ENCODE results near the gene CMKLR1.

- no peak for TF ChIP-seq EZH2phosphoT487 (IDR thresholded peaks at IDR 0.05; ENCODE audit: low read length)
- TF ChIP-seq, protein P1, sequence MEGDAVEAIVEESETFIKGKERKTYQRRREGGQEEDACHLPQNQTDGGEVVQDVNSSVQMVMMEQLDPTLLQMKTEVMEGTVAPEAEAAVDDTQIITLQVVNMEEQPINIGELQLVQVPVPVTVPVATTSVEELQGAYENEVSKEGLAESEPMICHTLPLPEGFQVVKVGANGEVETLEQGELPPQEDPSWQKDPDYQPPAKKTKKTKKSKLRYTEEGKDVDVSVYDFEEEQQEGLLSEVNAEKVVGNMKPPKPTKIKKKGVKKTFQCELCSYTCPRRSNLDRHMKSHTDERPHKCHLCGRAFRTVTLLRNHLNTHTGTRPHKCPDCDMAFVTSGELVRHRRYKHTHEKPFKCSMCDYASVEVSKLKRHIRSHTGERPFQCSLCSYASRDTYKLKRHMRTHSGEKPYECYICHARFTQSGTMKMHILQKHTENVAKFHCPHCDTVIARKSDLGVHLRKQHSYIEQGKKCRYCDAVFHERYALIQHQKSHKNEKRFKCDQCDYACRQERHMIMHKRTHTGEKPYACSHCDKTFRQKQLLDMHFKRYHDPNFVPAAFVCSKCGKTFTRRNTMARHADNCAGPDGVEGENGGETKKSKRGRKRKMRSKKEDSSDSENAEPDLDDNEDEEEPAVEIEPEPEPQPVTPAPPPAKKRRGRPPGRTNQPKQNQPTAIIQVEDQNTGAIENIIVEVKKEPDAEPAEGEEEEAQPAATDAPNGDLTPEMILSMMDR (IDR thresholded peaks at IDR 0.05; ENCODE audit: low read length) = no peak
These were observed 26.4 kb downstream of the CMKLR1 start for GRCh38 chr12:108312693-108313189.

All from MM.1S (cell line).